ENCODE results near the gene ITLN2.
"Not testable (repeated sequence)": the region's sequence is repeated elsewhere in the genome, so short reads cannot be mapped to it uniquely, and the experiment has no call there.

The ITLN2 gene

DNA sequence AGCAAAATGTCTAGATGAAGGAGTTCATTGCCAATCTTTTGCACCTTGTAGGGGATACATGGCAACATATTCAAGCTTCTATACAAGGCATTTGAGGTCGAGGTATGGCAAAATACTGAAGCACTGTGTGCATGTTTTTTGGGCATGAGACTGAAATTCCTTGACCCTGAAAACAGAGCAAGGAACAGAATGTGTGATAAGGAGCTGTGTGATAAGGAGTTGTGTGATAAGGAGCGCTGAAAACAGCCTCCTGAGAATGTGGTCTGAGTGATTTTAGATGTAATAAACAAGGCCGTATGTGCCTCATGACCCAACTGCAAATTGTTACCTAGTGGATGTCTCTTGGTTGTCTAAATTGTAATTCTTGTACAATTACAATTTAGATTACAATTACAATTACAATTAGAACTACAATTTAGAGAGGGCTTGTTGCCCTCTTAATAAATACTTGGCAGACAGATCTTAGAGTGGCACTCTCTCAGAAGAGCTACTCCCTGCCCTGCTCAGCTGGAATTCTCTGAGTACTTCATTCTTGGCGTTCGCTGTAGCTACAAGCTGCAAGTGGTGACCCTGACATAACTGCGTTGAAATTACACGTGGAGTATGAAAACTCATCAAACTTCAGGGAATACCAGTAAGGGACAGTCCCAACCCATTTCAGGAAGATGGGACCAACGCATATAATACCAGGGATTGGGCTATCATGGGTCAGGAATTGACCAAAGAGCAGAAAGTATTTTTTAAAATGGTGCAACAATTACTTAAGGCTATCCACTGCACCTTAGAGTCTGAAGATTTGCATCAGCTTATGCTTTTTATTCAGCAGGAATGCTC is 49.6 kb downstream of the ITLN2 start:
- no peak for DNase-seq (ENCODE audit: low read depth)

- DNase-seq (ENCODE audit: low read depth) = not testable (repeated sequence)
Observed at GRCh38 chr1:160902251-160902650, 52.4 kb downstream of the ITLN2 start.

- DNase-seq (ENCODE audit: low read depth) = no peak
Observed at GRCh38 chr1:160901768-160902167, 52.8 kb downstream of the ITLN2 start.

DNA sequence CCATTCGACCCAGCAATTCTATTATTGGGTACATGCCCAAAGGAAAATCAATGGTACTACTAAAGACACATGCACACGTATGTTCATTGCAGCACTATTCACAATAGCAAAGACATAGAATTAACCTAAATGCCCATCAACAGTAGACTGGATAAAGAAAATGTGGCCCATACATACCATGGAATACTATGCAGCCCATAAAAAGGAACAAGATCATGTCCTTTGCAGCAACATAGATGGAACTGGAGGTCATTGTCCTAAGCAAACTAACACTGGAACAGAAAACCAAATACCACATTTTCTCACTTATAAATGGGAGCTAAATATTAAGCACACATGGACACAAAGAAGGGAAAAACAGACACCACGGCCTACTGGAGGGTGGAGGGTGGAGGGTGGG is 53.9 kb downstream of the ITLN2 start:
- DNase-seq (ENCODE audit: low read depth) = not testable (repeated sequence)

Data from stimulated activated CD8-positive, alpha-beta memory T cell treated with anti-CD3 and anti-CD28 coated beads, Interleukin-12 subunit alpha, Interleukin-12 subunit beta, amount 100 ng/mL, for 1 hour (primary cell).